GM18502 (cell line): ENCODE measurements around the gene ZNF625.

Experiments used
- ATAC-seq: cut with Tn5 transposase; IDR thresholded peaks from one replicate; pipeline ENCODE4 v1.9.1; 2021; ENCODE audit warnings: mild to moderate bottlenecking; ENCODE audit not compliant: unreplicated experiment, poor library complexity

The ZNF625 gene

GRCh38 chr19:12156223-12157058, at the start of gene ZNF625:
Gene ZNF625 (minus strand): TSS chr19:12156734. CDS start chr19:12156558, 176 bp downstream.
- ATAC-seq = peak; percentile 76

GRCh38 chr19:12205296-12205695, 48.8 kb upstream of the ZNF625 start:
- no peak for ATAC-seq

DNA sequence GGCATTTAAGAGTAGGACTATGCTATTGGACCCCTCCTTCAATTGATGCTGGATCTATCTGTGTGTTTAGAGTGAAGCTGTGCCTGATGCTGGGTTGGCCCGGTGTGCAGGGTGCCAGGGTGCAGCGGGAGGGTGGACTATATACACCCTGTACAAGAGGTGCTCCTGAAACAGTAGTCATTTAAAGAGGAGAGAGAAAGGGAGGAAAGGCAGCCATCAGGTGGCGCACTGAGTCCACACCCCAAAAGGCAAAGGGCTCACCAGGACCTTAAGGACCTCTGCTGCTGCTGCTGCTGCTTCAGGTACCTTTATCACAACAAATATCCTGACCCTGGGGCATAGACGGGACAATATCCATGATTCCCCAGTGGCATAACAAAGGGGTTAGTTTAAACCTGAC, 45.7 kb upstream of the ZNF625 start:
- ATAC-seq = no peak

DNA sequence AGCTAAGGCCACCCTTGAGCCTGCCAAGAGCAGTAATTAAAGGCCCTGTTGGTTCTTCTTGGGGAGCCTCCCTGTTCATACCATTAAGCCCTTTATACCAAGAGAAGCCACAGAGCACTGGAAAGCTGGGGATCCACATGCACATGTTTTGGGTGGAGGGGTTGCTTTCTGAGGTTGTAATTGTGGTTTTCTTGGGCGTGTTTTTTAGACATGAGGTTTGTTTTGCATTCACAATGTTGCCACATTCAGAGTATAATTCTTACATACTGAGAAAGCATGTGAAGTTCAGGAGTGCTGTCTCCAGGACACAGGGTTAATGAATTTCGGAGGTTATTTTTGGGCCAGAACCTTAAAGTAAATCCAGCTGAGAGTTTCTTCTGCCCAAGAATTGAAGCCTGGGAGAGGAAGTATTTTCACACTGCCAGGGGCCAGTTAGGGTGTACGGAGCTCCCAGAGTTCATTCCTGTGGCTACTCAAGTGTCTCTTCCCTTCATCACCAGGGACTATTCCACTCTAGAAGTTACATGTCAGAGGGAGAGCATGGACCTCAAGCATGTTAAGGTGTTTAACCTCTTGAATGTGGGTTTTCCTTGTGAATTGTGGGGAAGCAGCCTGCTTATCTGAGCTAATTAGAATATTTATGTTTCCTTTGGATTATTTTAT, 43.4 kb upstream of the ZNF625 start:
- no peak for ATAC-seq

GRCh38 chr19:12198136-12198535, 41.6 kb upstream of the ZNF625 start:
- no peak for ATAC-seq

GRCh38 chr19:12194827-12195731, 38.5 kb upstream of the ZNF625 start:
- ATAC-seq = no peak

- no peak for ATAC-seq
Observed at GRCh38 chr19:12187625-12188024, 31.1 kb upstream of the ZNF625 start.

GRCh38 chr19:12180377-12180776, 23.8 kb upstream of the ZNF625 start:
- ATAC-seq = no peak

GRCh38 chr19:12166626-12167025, 10.1 kb upstream of the ZNF625 start:
- no peak for ATAC-seq

- no peak for ATAC-seq
Observed at GRCh38 chr19:12163826-12164225, 7.3 kb upstream of the ZNF625 start.

- peak; percentile 95 for ATAC-seq
Observed at GRCh38 chr19:12162882-12163806, 6.6 kb upstream of the ZNF625 start, which contains the start of gene ZNF136. Gene ZNF136 (plus strand): TSS chr19:12163096. CDS start chr19:12163204, 108 bp downstream.

DNA sequence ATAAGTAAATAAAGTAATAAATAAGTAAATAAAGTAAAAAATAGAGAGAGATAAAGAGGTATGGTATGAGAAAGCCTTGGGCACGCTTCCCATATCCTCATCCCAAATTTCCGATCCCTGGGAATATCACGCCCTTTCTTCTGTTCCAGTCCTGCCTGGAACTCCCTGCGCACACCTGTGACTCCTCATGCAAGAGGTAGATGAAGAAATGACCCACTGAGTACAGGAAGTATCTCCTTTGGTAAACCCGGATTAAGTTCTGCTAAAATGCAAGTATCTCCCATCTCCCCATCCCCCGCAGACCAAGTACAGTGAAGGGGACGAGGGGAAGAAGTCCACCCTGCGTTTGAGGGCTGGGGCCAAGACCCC, 6.0 kb upstream of the ZNF625 start:
- peak; percentile 13 for ATAC-seq

DNA sequence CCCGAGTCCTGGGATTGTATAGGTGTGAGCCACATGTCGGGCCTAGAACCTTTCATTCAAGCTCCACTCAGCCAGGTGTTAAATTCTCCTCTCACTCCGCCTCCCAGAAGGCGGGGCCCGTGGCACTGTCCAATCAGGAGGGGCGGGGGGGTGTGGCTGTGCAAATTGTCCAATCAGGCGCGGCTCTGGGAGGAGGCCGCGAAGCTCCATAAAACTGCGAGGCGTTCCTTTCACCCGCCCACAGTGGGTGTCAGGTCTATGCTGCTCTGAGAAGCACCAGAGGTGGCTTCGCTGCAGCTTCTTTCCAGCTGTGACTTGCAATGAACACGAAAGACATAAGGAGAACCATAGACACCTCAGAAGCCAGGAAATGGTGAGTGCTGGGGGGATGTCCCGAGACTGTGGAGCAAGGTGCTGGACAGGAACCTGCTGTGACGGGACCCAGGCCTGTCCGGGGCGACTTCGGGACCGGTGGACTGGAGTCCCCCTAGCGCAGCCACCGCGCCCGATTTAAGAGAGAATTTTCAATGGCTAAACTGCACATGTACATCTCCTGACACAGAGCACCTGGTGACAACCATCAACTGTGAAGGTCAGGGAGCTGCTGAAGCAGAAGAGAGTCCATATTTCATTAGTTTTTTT, 3.4 kb upstream of the ZNF625 start:
- no peak for ATAC-seq

DNA sequence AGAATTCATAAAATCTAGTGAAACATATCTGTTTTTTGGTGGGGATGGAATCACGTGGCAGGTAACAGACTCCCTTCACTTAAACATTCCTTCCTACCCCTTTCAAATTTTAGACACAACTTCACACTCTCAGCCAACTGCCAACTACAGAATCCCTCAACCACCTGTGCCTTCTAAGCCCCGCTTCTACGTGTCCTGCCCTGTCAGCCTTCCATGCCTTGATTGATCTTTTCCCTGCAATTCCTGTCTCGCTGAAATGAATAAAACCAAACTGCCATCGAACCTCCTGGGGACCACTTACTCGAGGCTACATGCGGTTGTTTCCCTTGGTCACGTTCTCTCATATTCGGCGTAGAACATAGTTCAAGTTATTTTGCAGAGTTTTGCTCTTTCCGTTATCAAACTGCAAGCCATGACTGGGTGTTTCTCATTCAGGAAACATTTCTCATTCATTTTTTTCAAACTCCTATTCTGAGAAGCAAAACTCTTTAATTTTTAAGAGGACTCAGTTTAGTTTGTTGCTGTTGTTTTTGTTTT, 1.1 kb downstream of the ZNF625 start:
- no peak for ATAC-seq

DNA sequence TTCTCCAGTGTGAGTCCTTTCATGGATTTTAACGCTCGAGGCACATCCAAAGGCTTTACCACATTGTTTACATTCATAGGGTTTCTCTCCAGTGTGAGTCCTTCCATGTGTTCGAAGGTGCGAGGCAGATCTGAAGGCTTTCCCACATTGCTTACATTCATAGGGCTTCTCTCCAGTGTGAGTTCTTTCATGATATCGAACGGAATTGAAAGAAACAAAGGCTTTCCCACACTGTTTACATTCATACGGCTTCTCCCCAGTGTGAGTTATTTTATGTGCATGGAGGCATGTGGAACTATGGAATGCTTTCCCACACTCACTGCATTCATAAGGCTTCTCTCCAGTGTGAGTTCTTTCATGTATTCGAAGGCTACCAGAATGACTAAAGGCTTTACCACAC, 11.2 kb downstream of the ZNF625 start:
- ATAC-seq = no peak

GRCh38 chr19:12141405-12141736, 15.2 kb downstream of the ZNF625 start:
- ATAC-seq = no peak

DNA sequence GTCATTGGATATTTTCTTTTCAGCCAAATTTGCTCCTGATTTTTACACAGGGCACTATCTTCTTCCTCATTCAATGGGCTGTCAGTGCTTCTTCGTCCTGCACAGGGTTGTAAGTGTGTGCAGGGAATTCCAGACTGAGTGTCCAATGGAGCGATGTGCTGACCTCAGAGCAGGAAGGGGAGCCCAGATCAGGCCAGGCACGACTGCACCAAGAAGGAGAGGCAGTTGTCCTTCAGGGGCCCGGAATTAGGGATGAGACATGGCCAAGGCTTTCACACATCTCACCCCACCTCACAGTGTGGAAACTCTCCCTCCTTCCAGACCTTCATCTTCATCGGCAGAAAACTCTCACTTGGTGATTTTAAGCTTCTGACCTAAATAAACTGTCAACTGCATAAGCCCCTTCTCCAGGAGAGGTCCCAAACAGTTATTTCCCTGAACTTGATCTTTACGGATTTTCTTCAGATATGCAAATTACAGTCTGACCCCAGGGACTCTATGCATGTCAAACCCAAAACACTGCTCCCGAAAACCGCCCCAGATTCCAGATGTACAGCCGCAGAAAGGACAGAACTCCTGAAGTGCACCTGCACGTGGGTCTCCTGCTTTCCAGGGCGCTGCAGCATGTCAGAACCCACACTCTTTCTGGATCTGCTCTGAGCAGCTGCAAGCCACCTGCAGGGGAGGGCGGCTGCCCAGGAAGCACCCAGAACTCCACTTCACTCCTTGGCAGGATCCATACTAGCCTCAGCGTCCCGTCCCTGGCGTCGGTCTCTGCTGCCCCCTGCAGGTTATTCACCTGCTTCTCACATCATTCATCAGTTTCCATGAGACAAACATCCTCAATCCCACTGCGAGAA, 15.8 kb downstream of the ZNF625 start:
- peak; percentile 44 for ATAC-seq

DNA sequence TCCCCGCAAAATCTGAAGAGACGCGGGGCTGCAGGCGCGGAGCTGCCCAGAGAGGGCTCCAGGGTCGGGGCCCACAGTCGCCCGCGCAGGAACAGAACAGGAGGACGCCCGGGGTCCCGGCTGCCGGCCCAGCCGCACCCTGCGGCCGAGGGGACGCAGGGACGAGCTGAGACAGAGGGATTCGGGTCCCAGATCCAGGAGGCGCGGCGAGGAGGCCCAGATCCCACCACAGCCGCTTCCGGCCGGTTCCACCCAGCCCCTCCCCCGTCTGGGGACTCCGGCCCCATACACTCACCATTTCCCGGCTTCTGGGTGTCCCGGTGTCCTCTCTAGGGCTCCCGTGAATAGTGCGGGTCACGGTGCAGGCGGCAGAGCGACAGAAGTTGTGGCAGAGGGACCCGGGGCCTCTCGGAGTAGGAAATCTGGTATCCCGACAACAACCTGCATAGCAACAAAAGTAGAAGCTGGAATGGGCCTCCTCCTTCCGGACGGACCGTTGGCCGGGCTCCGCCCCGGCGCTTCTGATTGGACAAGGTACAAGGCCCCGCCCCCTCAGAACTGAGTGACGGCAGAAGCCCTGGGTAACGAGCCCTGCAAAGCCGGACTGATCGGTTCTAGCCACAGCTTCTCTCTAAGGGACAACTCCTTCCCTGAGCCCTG, 16.5 kb downstream of the ZNF625 start, which contains the start of gene ZNF20:
Gene ZNF20, minus strand, starts transcription at position 466 of the 660 bp plus-strand sequence. Its CDS starts 168 bp downstream, at position 298.
- ATAC-seq = peak; percentile 89
